Neural cell (in vitro differentiated cells): Measurements from ENCODE around the gene TNFRSF6B. TPM values are rescaled to one million over a fixed set of nuclear protein-coding genes. Genes with fewer than 3 reads are reported as not detected.

ENCODE experiments used
- H2AFZ ChIP-seq: fragments of 200-600, 300-800 bp; sonication (generic), shearing (Covaris generic); 2 replicates; pipeline ENCODE4 v1.6.0; 2014; ENCODE audit warnings: low read depth, mild to moderate bottlenecking, antibody characterized with exemption, low read length, moderate library complexity
- H3F3A ChIP-seq: fragments of 200-600 bp; shearing (Covaris generic); 2 replicates; pipeline ENCODE4 v1.6.1; 2016; ENCODE audit warnings: mild to moderate bottlenecking, moderate library complexity, mixed read lengths, antibody characterized with exemption, low read length; ENCODE audit not compliant: insufficient read depth, poor library complexity, severe bottlenecking
- H3K27ac ChIP-seq: fragments of 200-600, 300-800 bp; sonication (generic), shearing (Covaris generic); 2 replicates; pipeline ENCODE4 v1.5.1; 2014; ENCODE audit warnings: mild to moderate bottlenecking, low read length, moderate library complexity
- H3K27me3 ChIP-seq: fragments of 300-800, 200-600 bp; sonication (generic), shearing (Covaris generic); 2 replicates; pipeline ENCODE4 v1.6.0; 2014; ENCODE audit warnings: mild to moderate bottlenecking, low read depth, low read length, moderate library complexity; ENCODE audit not compliant: insufficient read depth
- H3K36me3 ChIP-seq: fragments of 300-800, 200-600 bp; sonication (generic), shearing (Covaris generic); 2 replicates; pipeline ENCODE4 v1.5.1; 2014; ENCODE audit warnings: mild to moderate bottlenecking, antibody characterized with exemption, low read length, moderate library complexity; ENCODE audit not compliant: insufficient read depth
- H3K4me2 ChIP-seq: fragments of 300-800, 200-600 bp; sonication (generic), shearing (Covaris generic); 2 replicates; pipeline ENCODE4 v1.6.0; 2014; ENCODE audit warnings: mild to moderate bottlenecking, low read length
- H3K4me3 ChIP-seq: fragments of 300-800, 200-600 bp; sonication (generic), shearing (Covaris generic); 2 replicates; pipeline ENCODE4 v1.5.1; 2014; ENCODE audit warnings: mild to moderate bottlenecking, low read length, moderate library complexity
- H3K79me2 ChIP-seq: fragments of 200-600 bp; shearing (Covaris generic); replicated peaks from 2 replicates; pipeline ENCODE4 v1.6.0; 2014; ENCODE audit warnings: mild to moderate bottlenecking, low read length, moderate library complexity; ENCODE audit not compliant: insufficient read depth
- H3K9ac ChIP-seq: fragments of 300-800, 200-600 bp; sonication (generic), shearing (Covaris generic); 2 replicates; pipeline ENCODE4 v1.6.1; 2016; ENCODE audit warnings: mild to moderate bottlenecking, low read length, mixed read lengths
- H3K9me2 ChIP-seq: fragments of 200-600 bp; shearing (Covaris generic); 2 replicates; pipeline ENCODE4 v1.6.1; 2016; ENCODE audit warnings: mild to moderate bottlenecking, low read length, mixed read lengths; ENCODE audit not compliant: insufficient read depth
- H3K9me3 ChIP-seq: fragments of 200-600, 300-800 bp; sonication (generic), shearing (Covaris generic); 2 replicates; pipeline ENCODE4 v1.6.1; 2016; ENCODE audit warnings: mild to moderate bottlenecking, mixed run types, low read length, moderate library complexity, mixed read lengths
- H4K20me1 ChIP-seq: fragments of 200-600 bp; shearing (Covaris generic); 2 replicates; pipeline ENCODE4 v1.6.1; 2016; ENCODE audit warnings: mild to moderate bottlenecking, mixed run types; ENCODE audit not compliant: insufficient read depth
- EP300 ChIP-seq: fragments of 450-650 bp; conservative IDR thresholded peaks from 2 replicates; pipeline ENCODE4 v1.6.1; 2014; ENCODE audit warnings: antibody characterized with exemption, mild to moderate bottlenecking, moderate library complexity; ENCODE audit not compliant: poor library complexity, severe bottlenecking
- EZH2 ChIP-seq: fragments of 200-600, 300-800 bp; shearing (Covaris generic), sonication (generic); IDR thresholded peaks from 2 replicates; pipeline ENCODE4 v1.6.1; 2014; ENCODE audit warnings: antibody characterized with exemption, low read length, borderline replicate concordance, mild to moderate bottlenecking; ENCODE audit not compliant: insufficient read depth, poor library complexity, severe bottlenecking
- MXI1 ChIP-seq: fragments of 450-650 bp; conservative IDR thresholded peaks from 2 replicates; pipeline ENCODE4 v1.6.1; 2014; ENCODE audit warnings: antibody characterized with exemption, mild to moderate bottlenecking; ENCODE audit not compliant: poor library complexity, severe bottlenecking
- POLR2AphosphoS5 ChIP-seq: IDR thresholded peaks from 2 replicates; pipeline ENCODE4 v1.6.1; 2012
- RAD21 ChIP-seq: fragments of 450-650 bp; conservative IDR thresholded peaks from 2 replicates; pipeline ENCODE4 v1.6.1; 2014; ENCODE audit warnings: antibody characterized with exemption, mild to moderate bottlenecking, moderate library complexity
- REST ChIP-seq: IDR thresholded peaks from 2 replicates; pipeline ENCODE4 v1.6.1; 2012; ENCODE audit warnings: borderline replicate concordance
- SMC3 ChIP-seq: fragments of 450-650 bp; conservative IDR thresholded peaks from 2 replicates; pipeline ENCODE4 v1.6.1; 2014; ENCODE audit warnings: antibody characterized with exemption, mild to moderate bottlenecking, moderate library complexity; ENCODE audit not compliant: poor library complexity
- TAF1 ChIP-seq: IDR thresholded peaks from 2 replicates; pipeline ENCODE4 v1.6.1; 2012; ENCODE audit warnings: low read depth
- polyA plus RNA-seq: library from polyadenylated mRNA; depleted of rRNA; stranded (reverse); fragments of >200 nt; gene quantifications from 2 replicates; pipeline ENCODE4 v1.2.3, GENCODE V29; 2014
- TF ChIP-seq, protein P1 (sequence below): fragments of 450-650 bp; IDR thresholded peaks from 2 replicates; pipeline ENCODE4 v1.5.1; 2014; ENCODE audit warnings: antibody characterized with exemption, mild to moderate bottlenecking, moderate library complexity; ENCODE audit not compliant: poor library complexity, severe bottlenecking

The TNFRSF6B gene
- polyA plus RNA-seq, 1 donor from 2014 or later, result 9.4 TPM

GRCh38 chr20:63703471-63703975 lies 7.1 kb downstream of the TNFRSF6B start:
- no peak overlapping the region for H3K4me3 ChIP-seq
- no peaks in the 10 kb centered on the region for H4K20me1 ChIP-seq
- no peak overlapping the region for H3K4me2 ChIP-seq
- H3K36me3 ChIP-seq, result no peaks in the 10 kb centered on the region
- no peak overlapping the region for H2AFZ ChIP-seq
- no peak overlapping the region for H3K27ac ChIP-seq
- no peak overlapping the region for H3K9ac ChIP-seq
- no peaks in the 10 kb centered on the region for H3K27me3 ChIP-seq
- no peaks in the 10 kb centered on the region for H3K9me2 ChIP-seq
- no peaks in the 10 kb centered on the region for H3F3A ChIP-seq
- H3K9me3 ChIP-seq, result no peaks in the 10 kb centered on the region
- no peak for TF ChIP-seq EZH2
- no peak for TF ChIP-seq TAF1
- no peak for TF ChIP-seq EP300
- TF ChIP-seq POLR2AphosphoS5, result no peak
- no peak for TF ChIP-seq SMC3
- TF ChIP-seq REST, result no peak
- TF ChIP-seq, protein P1, sequence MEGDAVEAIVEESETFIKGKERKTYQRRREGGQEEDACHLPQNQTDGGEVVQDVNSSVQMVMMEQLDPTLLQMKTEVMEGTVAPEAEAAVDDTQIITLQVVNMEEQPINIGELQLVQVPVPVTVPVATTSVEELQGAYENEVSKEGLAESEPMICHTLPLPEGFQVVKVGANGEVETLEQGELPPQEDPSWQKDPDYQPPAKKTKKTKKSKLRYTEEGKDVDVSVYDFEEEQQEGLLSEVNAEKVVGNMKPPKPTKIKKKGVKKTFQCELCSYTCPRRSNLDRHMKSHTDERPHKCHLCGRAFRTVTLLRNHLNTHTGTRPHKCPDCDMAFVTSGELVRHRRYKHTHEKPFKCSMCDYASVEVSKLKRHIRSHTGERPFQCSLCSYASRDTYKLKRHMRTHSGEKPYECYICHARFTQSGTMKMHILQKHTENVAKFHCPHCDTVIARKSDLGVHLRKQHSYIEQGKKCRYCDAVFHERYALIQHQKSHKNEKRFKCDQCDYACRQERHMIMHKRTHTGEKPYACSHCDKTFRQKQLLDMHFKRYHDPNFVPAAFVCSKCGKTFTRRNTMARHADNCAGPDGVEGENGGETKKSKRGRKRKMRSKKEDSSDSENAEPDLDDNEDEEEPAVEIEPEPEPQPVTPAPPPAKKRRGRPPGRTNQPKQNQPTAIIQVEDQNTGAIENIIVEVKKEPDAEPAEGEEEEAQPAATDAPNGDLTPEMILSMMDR, result no peak
- no peak for TF ChIP-seq RAD21
- TF ChIP-seq MXI1, result no peak
- peaks cover 8% of the 10 kb centered on the region for H3K79me2 ChIP-seq

GRCh38 chr20:63703976-63704748 lies 7.7 kb downstream of the TNFRSF6B start:
- TF ChIP-seq POLR2AphosphoS5, result no peak
- TF ChIP-seq SMC3, result no peak
- TF ChIP-seq REST, result no peak
- TF ChIP-seq RAD21, result no peak
- TF ChIP-seq EP300, result no peak
- TF ChIP-seq EZH2, result no peak
- TF ChIP-seq TAF1, result no peak
- TF ChIP-seq, protein P1, result no peak
- TF ChIP-seq MXI1, result no peak
- H4K20me1 ChIP-seq, result no peaks in the 10 kb centered on the region
- no peaks in the 10 kb centered on the region for H3K9me2 ChIP-seq
- no peak overlapping the region for H3K27ac ChIP-seq
- no peaks in the 10 kb centered on the region for H3K36me3 ChIP-seq
- no peak overlapping the region for H3K4me2 ChIP-seq
- H3K79me2 ChIP-seq, result peaks cover 14% of the 10 kb centered on the region
- H3F3A ChIP-seq, result no peaks in the 10 kb centered on the region
- H3K4me3 ChIP-seq, result no peak overlapping the region
- no peak overlapping the region for H3K9ac ChIP-seq
- H2AFZ ChIP-seq, result no peak overlapping the region
- H3K27me3 ChIP-seq, result no peaks in the 10 kb centered on the region
- H3K9me3 ChIP-seq, result no peaks in the 10 kb centered on the region
